Activated CD8-positive, alpha-beta T cell treated with anti-CD3 and anti-CD28 coated beads for 36 hours (primary cell): ENCODE results near the gene GRAMD4. TPM values are rescaled to one million over a fixed set of nuclear protein-coding genes. Genes with fewer than 3 reads are reported as not detected.

Experiments
- ATAC-seq: fragments of 200-7000 bp; cut with Tn5 transposase; one replicate; pipeline ENCODE4 v1.10.0; 2021; ENCODE audit warnings: mild to moderate bottlenecking, moderate library complexity
- CTCF ChIA-PET: fragments of 350-600 bp; sonication (Branson Sonifier 250); formaldehyde crosslinking; loops from one replicate; lab custom pipeline; 2021; ENCODE audit warnings: antibody characterized with exemption; lab: Charles Lee
- POLR2A ChIA-PET: fragments of 350-600 bp; sonication (Branson Sonifier 250); formaldehyde crosslinking; loops from one replicate; lab custom pipeline; 2021; ENCODE audit warnings: antibody characterized with exemption; lab: Charles Lee
- DNase-seq: peaks from one replicate; pipeline ENCODE4 v3.0.0-alpha.2; 2020
- H3K27ac Mint-ChIP-seq: one replicate; pipeline ENCODE4 v1.8.0; 2021; ENCODE audit warnings: mild to moderate bottlenecking, mixed read lengths
- H3K27me3 Mint-ChIP-seq: one replicate; pipeline ENCODE4 v1.8.0; 2021; ENCODE audit warnings: mixed read lengths
- H3K36me3 Mint-ChIP-seq: one replicate; pipeline ENCODE4 v1.8.0; 2021; ENCODE audit warnings: low read depth, mixed read lengths
- H3K4me1 Mint-ChIP-seq: one replicate; pipeline ENCODE4 v1.8.0; 2021; ENCODE audit warnings: low read depth, mixed read lengths
- H3K4me3 Mint-ChIP-seq: one replicate; pipeline ENCODE4 v1.8.0; 2021; ENCODE audit warnings: mild to moderate bottlenecking, moderate library complexity, mixed read lengths
- H3K9me3 Mint-ChIP-seq: one replicate; pipeline ENCODE4 v1.8.0; 2021; ENCODE audit warnings: mixed read lengths
- intact Hi-C: fragments of 100-400 bp; cut with micrococcal nuclease; formaldehyde crosslinking; loops from one replicate; pipeline ENCODE4 v1.10.0; 2022
- total RNA-seq, 2 experiments: library from RNA; stranded (reverse); gene quantifications; one replicate each; pipeline ENCODE4 v1.2.3, GENCODE V29; 2021
- TF ChIP-seq, protein P1 (sequence below): fragments of 200-600 bp; IDR thresholded peaks from one replicate; pipeline ENCODE4 v1.8.0; 2022; ENCODE audit warnings: antibody characterized with exemption, mild to moderate bottlenecking

GRAMD4 gene
- total RNA-seq, 2 experiments from 2014 or later = 26.9 to 28.1 TPM

DNA sequence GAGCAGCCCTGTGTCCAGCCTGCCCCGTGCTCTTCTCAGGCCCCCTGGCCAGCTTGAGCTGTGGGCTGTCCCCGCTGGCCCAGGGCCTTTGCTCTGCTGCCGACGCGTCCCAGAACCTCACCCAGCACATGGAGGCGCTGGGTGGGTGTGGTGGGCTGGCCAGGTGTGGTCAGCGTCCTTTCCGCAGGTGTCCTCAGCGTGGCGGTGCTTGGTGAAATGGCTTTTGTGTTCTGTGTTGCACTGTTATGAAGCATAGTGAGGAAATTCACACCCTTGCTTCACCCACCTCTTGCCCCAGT, 37.4 kb downstream of the GRAMD4 start:
- intact Hi-C loops = no loop called here
- no peak overlapping the region for H3K27ac Mint-ChIP-seq
- no peaks in the 10 kb centered on the region for H3K9me3 Mint-ChIP-seq
- ChIA-PET CTCF (no interaction called here), POLR2A (interaction anchor here (1.2 kb wide), 1 partner anchor 17 kb away, joined by 3 read pairs; no protein-coding TSS in a partner anchor)
- no peak for DNase-seq
- peaks cover 2% of the 10 kb centered on the region for H3K36me3 Mint-ChIP-seq
- no peak overlapping the region for H3K4me3 Mint-ChIP-seq
- peaks cover 37% of the 10 kb centered on the region for H3K4me1 Mint-ChIP-seq
- ATAC-seq = no peak
- H3K27me3 Mint-ChIP-seq = no peaks in the 10 kb centered on the region
- TF ChIP-seq, protein P1, sequence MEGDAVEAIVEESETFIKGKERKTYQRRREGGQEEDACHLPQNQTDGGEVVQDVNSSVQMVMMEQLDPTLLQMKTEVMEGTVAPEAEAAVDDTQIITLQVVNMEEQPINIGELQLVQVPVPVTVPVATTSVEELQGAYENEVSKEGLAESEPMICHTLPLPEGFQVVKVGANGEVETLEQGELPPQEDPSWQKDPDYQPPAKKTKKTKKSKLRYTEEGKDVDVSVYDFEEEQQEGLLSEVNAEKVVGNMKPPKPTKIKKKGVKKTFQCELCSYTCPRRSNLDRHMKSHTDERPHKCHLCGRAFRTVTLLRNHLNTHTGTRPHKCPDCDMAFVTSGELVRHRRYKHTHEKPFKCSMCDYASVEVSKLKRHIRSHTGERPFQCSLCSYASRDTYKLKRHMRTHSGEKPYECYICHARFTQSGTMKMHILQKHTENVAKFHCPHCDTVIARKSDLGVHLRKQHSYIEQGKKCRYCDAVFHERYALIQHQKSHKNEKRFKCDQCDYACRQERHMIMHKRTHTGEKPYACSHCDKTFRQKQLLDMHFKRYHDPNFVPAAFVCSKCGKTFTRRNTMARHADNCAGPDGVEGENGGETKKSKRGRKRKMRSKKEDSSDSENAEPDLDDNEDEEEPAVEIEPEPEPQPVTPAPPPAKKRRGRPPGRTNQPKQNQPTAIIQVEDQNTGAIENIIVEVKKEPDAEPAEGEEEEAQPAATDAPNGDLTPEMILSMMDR = no peak

DNA sequence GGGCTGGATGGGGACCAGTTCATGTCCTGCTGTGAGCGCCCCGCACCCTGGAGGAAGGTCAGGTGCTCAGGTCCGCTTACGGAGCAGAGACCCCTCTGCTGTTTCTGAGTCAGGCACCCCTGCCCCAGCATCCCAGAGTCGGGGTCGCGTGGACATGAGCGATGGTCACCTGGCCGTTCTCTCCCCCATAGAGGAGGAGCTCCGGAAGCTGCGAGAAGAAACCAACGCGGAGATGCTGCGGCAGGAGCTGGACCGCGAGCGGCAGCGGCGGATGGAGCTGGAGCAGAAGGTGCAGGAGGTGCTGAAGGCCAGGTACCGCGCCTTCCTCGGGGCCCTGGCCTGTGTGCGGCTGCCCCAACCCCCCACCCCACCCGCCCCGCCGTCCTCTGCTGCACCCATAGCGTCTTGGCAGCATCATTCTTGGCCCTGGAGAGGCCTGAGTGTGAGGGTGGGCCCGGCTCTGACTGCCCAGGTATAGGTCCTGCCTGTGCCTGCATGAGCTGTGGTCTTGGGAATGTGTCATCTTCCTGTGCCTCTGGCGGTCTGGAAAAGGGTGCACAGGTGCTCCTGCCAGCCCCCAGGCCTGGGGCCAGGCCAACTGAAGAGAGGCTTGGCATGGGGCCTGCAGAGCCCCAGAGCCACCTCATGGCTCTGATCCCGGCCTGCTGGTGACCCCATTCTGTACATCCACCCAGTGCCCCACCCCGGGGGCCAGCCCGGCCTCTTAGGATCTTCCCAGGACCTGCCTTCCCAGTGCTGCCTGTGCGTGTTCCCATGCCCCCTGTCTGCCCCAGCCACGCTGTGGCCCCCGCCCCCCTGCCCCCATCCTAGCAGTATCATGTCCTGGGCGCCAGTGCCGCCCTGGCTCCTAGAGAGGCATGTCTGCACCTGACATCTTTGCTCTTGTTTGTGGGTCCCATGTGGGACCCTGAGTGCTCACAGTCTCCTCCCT, 38.1 kb downstream of the GRAMD4 start:
- no peaks in the 10 kb centered on the region for H3K27me3 Mint-ChIP-seq
- H3K9me3 Mint-ChIP-seq = no peaks in the 10 kb centered on the region
- peaks cover 2% of the 10 kb centered on the region for H3K36me3 Mint-ChIP-seq
- H3K27ac Mint-ChIP-seq = no peak overlapping the region
- CTCF ChIA-PET = no interaction called here
- POLR2A ChIA-PET = interaction anchor here (1.2 kb wide), 1 partner anchor 18 kb away, joined by 3 read pairs; no protein-coding TSS in a partner anchor
- TF ChIP-seq, protein P1 = no peak
- H3K4me3 Mint-ChIP-seq = no peak overlapping the region
- intact Hi-C loops = no loop called here
- DNase-seq (no peak), ATAC-seq (no peak)
- H3K4me1 Mint-ChIP-seq = peaks cover 30% of the 10 kb centered on the region

DNA sequence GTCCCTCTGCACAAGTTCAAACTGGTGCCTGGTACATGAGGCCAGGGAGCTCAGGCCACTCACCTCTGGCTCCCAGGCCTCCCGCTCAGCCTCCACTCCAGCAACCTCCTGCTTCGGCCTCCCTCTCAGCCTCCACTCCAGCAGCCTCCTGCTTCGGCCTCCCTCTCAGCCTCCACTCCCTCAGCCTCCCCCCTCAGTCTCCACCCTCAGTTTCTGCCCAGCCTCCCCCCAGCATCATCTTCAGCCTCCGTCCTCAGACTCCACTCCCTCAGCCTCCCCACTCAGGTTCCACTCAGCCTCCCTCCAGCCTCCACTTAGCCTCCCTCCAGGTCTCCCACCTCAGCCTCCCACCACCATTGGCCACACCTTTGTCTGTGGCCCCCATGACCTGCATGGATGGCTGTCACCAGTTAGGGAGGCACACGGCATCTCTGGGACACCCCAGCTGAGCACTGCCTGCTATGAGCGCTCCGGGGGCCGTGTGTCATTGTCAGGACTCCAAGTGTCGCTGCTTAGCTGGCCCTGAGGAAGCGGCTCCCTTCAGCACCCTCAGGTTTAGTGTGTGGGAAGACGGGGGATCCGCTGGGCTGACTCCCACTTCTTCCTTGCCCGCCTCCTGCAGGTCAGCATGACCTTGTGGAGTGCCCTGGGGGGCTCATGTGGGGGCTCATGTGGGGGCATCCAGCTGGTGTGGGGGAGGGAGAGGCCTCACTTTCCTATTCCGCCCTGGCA, 39.0 kb downstream of the GRAMD4 start:
- ChIA-PET CTCF (no interaction called here), POLR2A (interaction anchor here (1.3 kb wide), 1 partner anchor 77 kb away, joined by 3 read pairs; no protein-coding TSS in a partner anchor)
- intact Hi-C loops = no loop called here
- no peak overlapping the region for H3K27ac Mint-ChIP-seq
- ATAC-seq (no peak), DNase-seq (no peak)
- H3K4me1 Mint-ChIP-seq = peaks cover 23% of the 10 kb centered on the region
- no peaks in the 10 kb centered on the region for H3K36me3 Mint-ChIP-seq
- TF ChIP-seq, protein P1 = no peak
- no peaks in the 10 kb centered on the region for H3K9me3 Mint-ChIP-seq
- no peak overlapping the region for H3K4me3 Mint-ChIP-seq
- H3K27me3 Mint-ChIP-seq = no peaks in the 10 kb centered on the region

DNA sequence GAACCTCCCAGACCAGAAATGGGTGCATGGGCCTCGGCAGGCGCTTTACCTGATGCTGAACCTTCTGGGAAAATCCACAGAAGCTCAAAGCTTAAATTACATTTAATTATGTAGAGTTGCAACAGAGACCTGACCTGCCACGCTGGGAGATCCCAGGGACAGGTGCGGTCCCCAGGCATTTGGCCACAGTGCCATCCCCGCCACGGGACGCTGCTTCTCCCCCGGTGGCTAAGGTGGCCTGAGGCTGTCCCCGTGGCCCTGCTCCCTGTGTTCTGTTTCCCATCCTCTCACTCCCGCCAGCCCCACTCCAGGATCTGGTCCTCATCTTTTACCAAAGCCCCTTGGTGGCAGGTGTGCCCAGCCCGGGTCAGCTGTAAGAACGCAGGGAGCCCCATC, 39.6 kb downstream of the GRAMD4 start:
- intact Hi-C loops = no loop called here
- H3K4me1 Mint-ChIP-seq = peaks cover 21% of the 10 kb centered on the region
- POLR2A ChIA-PET = interaction anchor here (1.3 kb wide), 1 partner anchor 77 kb away, joined by 3 read pairs; no protein-coding TSS in a partner anchor
- H3K27ac Mint-ChIP-seq = no peak overlapping the region
- no peaks in the 10 kb centered on the region for H3K9me3 Mint-ChIP-seq
- CTCF ChIA-PET = no interaction called here
- TF ChIP-seq, protein P1 = no peak
- no peak for ATAC-seq
- H3K27me3 Mint-ChIP-seq = no peaks in the 10 kb centered on the region
- DNase-seq = no peak
- no peaks in the 10 kb centered on the region for H3K36me3 Mint-ChIP-seq
- H3K4me3 Mint-ChIP-seq = no peak overlapping the region
